ENCODE results near the gene ZDHHC18.

DNA sequence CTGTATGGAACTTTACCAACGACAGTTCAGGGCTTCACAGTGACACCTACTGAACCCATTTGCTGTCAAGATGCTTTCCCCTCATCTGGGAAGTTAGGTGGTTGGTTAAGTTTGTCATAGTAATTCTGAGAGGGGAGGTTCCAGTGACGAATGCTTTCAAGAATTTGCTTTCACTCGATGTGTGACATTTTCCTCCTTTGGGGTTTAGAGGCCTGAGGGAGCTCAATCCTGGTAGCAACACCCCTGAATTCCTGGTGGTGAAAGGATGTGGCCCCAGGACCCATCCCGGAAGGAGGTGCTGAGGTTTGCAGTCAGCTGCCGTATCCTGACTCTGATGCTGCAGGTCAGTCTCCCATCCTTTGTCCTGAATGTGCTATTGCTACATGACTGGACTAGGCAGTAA is 35.9 kb upstream of the ZDHHC18 start:
- no peak for TF ChIP-seq CTCF (IDR thresholded peaks at IDR 0.05)
- no peak for TF ChIP-seq POLR2A (IDR thresholded peaks at IDR 0.05)
